Gastroesophageal sphincter (tissue), 4 donors: Measurements from ENCODE around the gene CLSTN2. TPM values are rescaled to one million over a fixed set of nuclear protein-coding genes. Genes with fewer than 3 reads are reported as not detected.

Experiments
- ATAC-seq: fragments of 150-250 bp; one replicate; pipeline ENCODE4 v1.9.1; 2016; ENCODE audit warnings: mild to moderate bottlenecking, moderate library complexity
- H3K27ac ChIP-seq, 4 donors: fragments of 200-600 bp; sonication (generic) in 3 of 4; 1 replicate in 3 of 4; 2 replicates in 1 of 4; pipeline ENCODE4 v1.5.1; 2016 to 2019
- H3K27me3 ChIP-seq: fragments of 200-600 bp; sonication (generic); one replicate; pipeline ENCODE4 v1.5.1; 2019
- H3K36me3 ChIP-seq, 2 donors: fragments of 200-600 bp; sonication (generic); one replicate each; pipeline ENCODE4 v1.5.1; 2019; ENCODE audit warnings: control low read depth in 1 of 2
- H3K4me1 ChIP-seq, 3 donors: fragments of 200-600 bp; sonication (generic); 1 replicate in 2 of 3; 2 replicates in 1 of 3; pipeline ENCODE4 v1.5.1; 2016 to 2019; ENCODE audit warnings: control low read depth in 2 of 3
- H3K4me3 ChIP-seq, 2 donors: fragments of 200-600 bp; sonication (generic); one replicate each; pipeline ENCODE4 v1.5.1; 2019; ENCODE audit warnings: mild to moderate bottlenecking in 1 of 2, moderate library complexity in 1 of 2
- H3K9me3 ChIP-seq, 3 donors: fragments of 200-600 bp; sonication (generic); one replicate each; pipeline ENCODE4 v1.5.1; 2017 to 2019; ENCODE audit warnings: control low read depth in 2 of 3
- CTCF ChIP-seq, 4 experiments: fragments of 200-600 bp in 2 of 4; fragments of 450-650 bp in 2 of 4; sonication (generic) in 1 of 4; IDR thresholded peaks; one replicate each; pipeline ENCODE4 v1.5.1; 2017 to 2019; ENCODE audit warnings: antibody characterized with exemption in 4 of 4, mild to moderate bottlenecking in 2 of 4, moderate library complexity in 2 of 4
- EP300 ChIP-seq: sonication (generic); formaldehyde crosslinking; IDR thresholded peaks from one replicate; pipeline ENCODE4 v1.6.1; 2017; ENCODE audit warnings: antibody characterized with exemption, mild to moderate bottlenecking
- POLR2A ChIP-seq, 2 donors: fragments of 450-650 bp; IDR thresholded peaks; one replicate each; pipeline ENCODE4 v1.6.1; 2017; ENCODE audit warnings: antibody characterized with exemption in 2 of 2, mild to moderate bottlenecking in 2 of 2, moderate library complexity in 1 of 2
- POLR2AphosphoS5 ChIP-seq: sonication (generic); formaldehyde crosslinking; IDR thresholded peaks from one replicate; pipeline ENCODE4 v1.6.1; 2017; ENCODE audit warnings: antibody characterized with exemption
- WGBS, 2 donors: methylation state at CpG; one replicate each; pipeline ENCODE4 v1.1.5; 2018; ENCODE audit warnings: low coverage in 1 of 2; 5-methylcytosine and 5-hydroxymethylcytosine counted together
- total RNA-seq, 4 donors: library from RNA; depleted of rRNA; stranded (reverse); fragments of >200 nt; gene quantifications; one replicate each; pipeline ENCODE4 v1.1.0, GENCODE V29; 2016

CLSTN2 gene
- total RNA-seq, 4 donors from 2014 or later, result 6.6 to 9.7 (median 7.7) TPM

- H3K27ac ChIP-seq, result no peak overlapping the region
- no peak overlapping the region for H3K4me3 ChIP-seq
- H3K27me3 ChIP-seq, result peaks cover 15% of the 10 kb centered on the region
- H3K4me1 ChIP-seq, result no peaks in the 10 kb centered on the region
- no peak for ATAC-seq
- TF ChIP-seq CTCF (IDR thresholded peaks at IDR 0.05) (no peak), POLR2AphosphoS5 (no peak), EP300 (no peak), POLR2A (IDR thresholded peaks at IDR 0.05) (no peak)
- no peaks in the 10 kb centered on the region for H3K36me3 ChIP-seq
- no peaks in the 10 kb centered on the region for H3K9me3 ChIP-seq
- 50 to 79% methylated on average over 2 of the region's 4 CpGs for WGBS, 2 donors
These were observed 270.6 kb downstream of the CLSTN2 start for GRCh38 chr3:140205598-140205997.

- Histone ChIP-seq H3K4me1 (no peaks in the 10 kb centered on the region), H3K9me3 (no peaks in the 10 kb centered on the region), H3K4me3 (no peak overlapping the region), H3K27ac (no peak overlapping the region), H3K27me3 (peaks cover 19% of the 10 kb centered on the region), H3K36me3 (no peaks in the 10 kb centered on the region)
- TF ChIP-seq CTCF (IDR thresholded peaks at IDR 0.05) (peak in 1 of 4 experiments; percentile 16), EP300 (no peak)
- WGBS, 2 donors, result 16 to 24% methylated on average over 2 to 3 of the region's 4 CpGs
- ATAC-seq, result no peak
These were observed 271.4 kb downstream of the CLSTN2 start for GRCh38 chr3:140206196-140207040.

GRCh38 chr3:140207541-140207940 lies 272.6 kb downstream of the CLSTN2 start:
- H3K36me3 ChIP-seq, result no peaks in the 10 kb centered on the region
- H3K27me3 ChIP-seq, result peaks cover 19% of the 10 kb centered on the region
- no peaks in the 10 kb centered on the region for H3K4me1 ChIP-seq
- H3K9me3 ChIP-seq, result no peaks in the 10 kb centered on the region
- H3K4me3 ChIP-seq, result no peak overlapping the region
- H3K27ac ChIP-seq, result no peak overlapping the region
- 63 to 67% methylated on average over 2 of the region's 2 CpGs for WGBS, 2 donors
- TF ChIP-seq EP300, result no peak
- TF ChIP-seq POLR2A (IDR thresholded peaks at IDR 0.05), result no peak
- TF ChIP-seq POLR2AphosphoS5, result no peak
- TF ChIP-seq CTCF (IDR thresholded peaks at IDR 0.05), result no peak
- no peak for ATAC-seq

- H3K4me1 ChIP-seq, result no peaks in the 10 kb centered on the region
- WGBS, 2 donors, result 30 to 61% methylated on average over 4 to 6 of the region's 6 CpGs
- H3K9me3 ChIP-seq, result no peaks in the 10 kb centered on the region
- ATAC-seq, result no peak
- H3K27ac ChIP-seq, result no peak overlapping the region
- H3K27me3 ChIP-seq, result no peaks in the 10 kb centered on the region
- no peak for TF ChIP-seq EP300
- peak in 1 of 4 experiments; percentile 46 for TF ChIP-seq CTCF (IDR thresholded peaks at IDR 0.05)
- no peak for TF ChIP-seq POLR2AphosphoS5
- H3K36me3 ChIP-seq, result no peaks in the 10 kb centered on the region
- H3K4me3 ChIP-seq, result no peak overlapping the region
These were observed 281.3 kb downstream of the CLSTN2 start for GRCh38 chr3:140216249-140216648.

GRCh38 chr3:140219291-140219690 lies 284.3 kb downstream of the CLSTN2 start:
- H3K36me3 ChIP-seq, result no peaks in the 10 kb centered on the region
- H3K27ac ChIP-seq, result no peak overlapping the region
- H3K4me1 ChIP-seq, result no peaks in the 10 kb centered on the region
- TF ChIP-seq POLR2A (IDR thresholded peaks at IDR 0.05) (no peak), POLR2AphosphoS5 (no peak), CTCF (IDR thresholded peaks at IDR 0.05) (no peak), EP300 (no peak)
- no peak overlapping the region for H3K4me3 ChIP-seq
- 70 to 71% methylated on average over 4 to 11 of the region's 11 CpGs for WGBS, 2 donors
- H3K27me3 ChIP-seq, result no peaks in the 10 kb centered on the region
- no peak for ATAC-seq
- no peaks in the 10 kb centered on the region for H3K9me3 ChIP-seq
